ENCODE results near the gene CDH20.

CDH20 gene

DNA sequence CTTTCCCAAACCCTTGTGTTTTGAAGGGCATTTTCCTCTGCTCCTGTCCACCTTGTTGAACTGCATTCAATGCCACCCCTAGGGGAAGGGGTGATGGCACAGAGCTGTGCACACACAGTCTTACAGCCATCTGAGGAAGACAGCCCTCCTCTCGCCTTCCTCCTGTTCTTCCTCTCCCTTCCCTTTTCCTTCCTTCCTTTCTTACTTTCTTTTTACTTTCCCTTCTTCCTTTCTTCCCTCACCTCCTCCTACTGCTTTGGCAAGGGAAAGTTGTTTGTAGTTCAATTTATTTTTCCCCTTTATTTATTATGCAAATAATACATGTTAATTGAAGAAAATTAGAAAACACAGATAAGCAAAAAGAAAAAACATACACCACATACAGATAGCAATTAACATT lies 99.4 kb downstream of the CDH20 start:
- no peak for DNase-seq

DNA sequence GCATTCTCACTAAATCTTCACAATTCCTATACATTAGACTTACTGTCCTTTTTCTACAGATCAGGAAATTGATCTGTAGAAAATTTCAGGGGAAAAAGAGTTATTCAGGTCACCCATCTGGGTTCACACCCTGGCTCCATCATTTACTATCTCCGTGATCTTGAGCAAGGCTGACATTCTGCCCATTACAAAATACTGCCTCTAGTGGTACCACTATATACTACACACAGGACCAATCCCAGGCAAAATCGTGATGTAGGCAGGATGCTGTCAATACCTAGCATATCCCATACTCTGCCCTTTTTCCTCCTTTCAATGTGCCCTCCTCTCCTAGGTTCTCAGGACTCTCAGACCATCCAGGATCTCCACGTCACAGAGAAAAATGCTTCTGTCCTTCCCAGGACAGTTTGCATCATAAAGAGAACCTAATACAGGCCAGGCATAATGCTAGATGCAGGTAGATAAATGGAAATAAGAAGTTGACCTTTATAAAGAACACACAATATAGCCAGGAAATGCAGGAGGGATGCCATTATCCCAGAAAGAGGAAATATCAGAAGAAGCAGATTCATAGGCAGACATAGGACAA lies 101.9 kb downstream of the CDH20 start:
- DNase-seq: no peak

- DNase-seq: no peak
These were observed 110.0 kb downstream of the CDH20 start for GRCh38 chr18:61443081-61443725.

DNA sequence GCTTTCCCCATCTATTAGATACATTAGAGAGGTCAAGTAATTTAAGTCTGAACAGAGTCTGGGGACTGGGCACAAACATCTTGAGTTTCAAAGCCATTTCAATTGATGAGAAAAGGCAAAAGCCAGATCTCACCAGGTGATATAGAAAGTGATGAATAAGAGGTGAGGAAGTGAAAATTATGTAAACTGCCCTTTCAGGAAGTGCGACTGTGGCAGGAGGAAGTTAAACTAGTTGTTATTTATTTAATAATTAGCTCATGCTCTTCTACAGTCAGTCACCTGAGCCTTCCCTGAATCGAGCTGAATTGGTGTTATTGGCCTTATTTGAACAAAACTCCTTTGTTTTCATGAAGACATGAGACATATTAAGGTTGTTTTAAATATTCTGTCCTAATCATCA lies 115.1 kb downstream of the CDH20 start:
- DNase-seq: no peak

GRCh38 chr18:61459896-61460648 lies 126.8 kb downstream of the CDH20 start:
- no peak for DNase-seq

GRCh38 chr18:61464551-61465142 lies 131.4 kb downstream of the CDH20 start:
- DNase-seq: no peak

GRCh38 chr18:61466736-61467135 lies 133.5 kb downstream of the CDH20 start:
- no peak for DNase-seq

DNA sequence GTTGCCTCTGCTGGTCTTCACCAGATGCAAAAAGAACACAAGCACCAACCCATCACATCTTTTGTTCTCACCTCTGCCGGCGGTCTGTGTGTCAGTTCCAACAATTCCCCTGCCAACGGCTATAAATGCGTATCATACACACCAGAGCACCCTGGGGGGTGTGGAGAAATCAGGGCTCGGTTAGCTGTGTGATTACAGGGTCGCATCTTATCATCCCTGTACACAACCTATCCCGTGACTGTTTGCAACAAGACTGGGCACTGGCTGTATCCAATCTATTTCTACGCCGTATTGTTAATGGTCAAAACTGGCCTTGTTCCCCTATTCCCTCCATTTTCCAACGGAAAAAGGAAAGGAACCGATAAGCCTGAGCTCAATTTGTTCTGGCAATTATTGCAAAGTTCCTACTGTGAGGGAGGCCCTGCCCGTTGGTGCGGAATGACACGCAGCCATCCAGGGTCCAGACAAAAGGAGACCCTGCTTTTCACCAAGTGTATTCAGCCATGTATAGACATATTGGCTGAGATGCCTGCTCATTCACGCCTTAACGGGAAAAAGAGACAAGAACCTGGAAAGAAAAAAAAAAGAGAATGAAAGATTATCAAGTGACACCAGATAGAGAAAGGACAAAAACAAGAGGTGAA lies 136.9 kb downstream of the CDH20 start:
- DNase-seq: no peak

- DNase-seq: no peak
These were observed 138.3 kb downstream of the CDH20 start for GRCh38 chr18:61471541-61471940.

- DNase-seq: no peak
These were observed 138.7 kb downstream of the CDH20 start for GRCh38 chr18:61471942-61472341.

DNA sequence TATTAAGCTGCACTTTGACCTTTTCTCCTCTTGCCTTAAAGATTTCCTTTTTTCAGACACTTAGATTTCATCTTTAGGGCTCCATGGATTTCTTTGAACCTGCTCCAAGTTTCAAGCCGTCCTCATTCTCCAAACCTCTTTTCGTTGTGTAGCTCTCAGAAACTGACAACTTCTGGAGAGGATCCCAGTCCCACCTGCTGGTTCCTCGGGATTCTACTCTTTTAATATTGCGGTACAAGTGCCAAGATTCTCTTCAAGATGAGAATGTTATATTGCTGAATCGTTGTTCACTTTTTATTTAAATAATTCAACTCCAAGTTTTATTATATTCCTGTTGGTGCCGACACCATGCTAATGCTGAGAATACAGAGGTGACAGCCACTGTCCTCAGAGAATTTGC lies 141.1 kb downstream of the CDH20 start:
- no peak for DNase-seq

DNA sequence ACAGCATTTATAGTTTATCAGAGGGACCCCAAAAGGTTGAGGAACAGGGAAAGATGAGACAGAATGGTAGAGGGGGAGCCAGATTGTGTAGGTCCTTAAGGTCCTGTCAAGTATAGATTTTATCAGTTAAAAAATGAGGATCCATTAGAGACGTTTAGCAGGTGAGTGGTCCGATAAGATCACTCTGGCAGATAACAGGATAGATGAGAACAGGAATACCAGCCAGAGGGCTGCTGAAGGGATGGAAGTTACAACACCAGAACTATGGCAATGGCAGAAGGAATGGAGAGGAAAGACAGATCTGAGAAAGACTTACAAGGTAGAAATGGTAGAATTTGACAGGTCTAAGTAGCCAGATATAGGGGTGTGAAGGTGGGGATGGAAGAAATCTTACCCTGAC lies 141.7 kb downstream of the CDH20 start:
- DNase-seq: no peak

DNA sequence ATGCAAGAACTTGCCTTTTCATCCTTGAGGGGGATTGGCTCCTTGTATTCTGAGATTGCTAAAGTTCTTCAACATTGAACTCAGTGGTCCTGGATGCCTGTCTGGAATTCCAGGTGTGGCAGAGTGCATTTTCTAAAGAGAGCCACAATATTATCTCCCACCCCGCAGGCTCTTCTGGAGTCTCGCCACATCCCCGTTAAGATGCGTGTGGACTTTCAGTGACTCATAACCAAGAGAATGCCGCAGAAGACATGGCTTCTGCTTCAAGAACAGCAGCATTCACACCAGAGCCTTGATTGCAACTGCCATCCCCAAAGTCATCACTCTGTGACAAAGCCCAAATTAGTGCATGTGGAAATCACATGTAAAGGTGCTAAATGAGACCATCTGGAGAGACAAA lies 142.7 kb downstream of the CDH20 start:
- DNase-seq: no peak

DNA sequence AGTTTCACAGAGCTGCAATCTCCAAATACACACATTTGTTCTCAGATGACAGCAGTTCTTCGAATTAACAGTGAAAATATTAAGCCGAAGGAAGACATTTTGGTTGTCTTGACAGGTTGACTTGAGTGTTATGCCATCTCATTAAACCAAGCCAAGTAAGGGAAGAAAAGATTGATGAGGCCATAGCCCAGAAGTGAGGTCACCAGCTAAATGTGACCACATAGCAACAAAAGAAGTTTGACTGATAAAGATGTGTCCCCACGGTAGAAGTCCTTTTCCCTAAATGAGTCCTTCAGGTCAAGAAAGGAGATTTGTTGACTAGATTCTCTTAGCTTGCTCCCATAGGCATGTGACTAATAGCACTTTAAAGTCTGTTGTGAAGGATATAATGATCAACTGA lies 156.1 kb downstream of the CDH20 start:
- no peak for DNase-seq

DNA sequence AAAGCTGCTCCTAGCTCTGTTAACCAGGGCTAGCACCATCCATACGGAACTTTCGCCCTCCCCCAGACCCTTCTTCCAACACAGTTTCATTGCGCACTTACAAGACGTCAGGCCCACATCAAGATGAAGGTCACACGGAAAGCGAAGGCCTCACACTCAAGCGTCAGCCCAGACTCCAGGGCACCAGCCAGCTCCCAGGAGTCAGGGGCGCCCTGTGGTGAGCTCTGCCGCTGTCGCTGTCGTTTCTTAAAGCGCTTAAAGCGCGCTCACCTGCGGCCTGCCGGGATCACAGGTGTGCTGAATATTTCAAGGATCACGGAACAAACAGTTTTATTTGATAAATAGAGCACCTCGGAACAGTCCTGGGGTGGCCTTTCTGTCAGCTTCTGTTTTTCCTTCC lies 163.1 kb downstream of the CDH20 start:
- no peak for DNase-seq

DNA sequence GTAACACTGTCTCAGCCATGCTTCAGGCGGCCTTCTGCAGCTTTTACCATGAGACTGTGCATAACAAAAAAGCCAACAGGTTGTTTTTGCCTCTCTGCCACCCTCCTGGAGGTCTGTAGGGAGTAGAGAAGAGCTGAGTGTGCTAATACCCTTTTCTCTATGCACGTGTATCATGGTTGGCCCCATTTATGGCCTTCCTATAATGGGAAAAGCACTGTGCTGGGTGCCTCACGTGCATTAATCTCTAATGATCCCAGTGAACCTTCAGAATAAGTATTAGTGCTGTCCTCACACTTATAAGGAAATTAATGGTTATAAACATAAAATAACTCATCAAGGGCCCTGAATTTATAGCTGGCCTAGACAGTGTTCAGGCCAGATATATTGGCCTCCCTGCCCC lies 164.2 kb downstream of the CDH20 start:
- DNase-seq: no peak

DNA sequence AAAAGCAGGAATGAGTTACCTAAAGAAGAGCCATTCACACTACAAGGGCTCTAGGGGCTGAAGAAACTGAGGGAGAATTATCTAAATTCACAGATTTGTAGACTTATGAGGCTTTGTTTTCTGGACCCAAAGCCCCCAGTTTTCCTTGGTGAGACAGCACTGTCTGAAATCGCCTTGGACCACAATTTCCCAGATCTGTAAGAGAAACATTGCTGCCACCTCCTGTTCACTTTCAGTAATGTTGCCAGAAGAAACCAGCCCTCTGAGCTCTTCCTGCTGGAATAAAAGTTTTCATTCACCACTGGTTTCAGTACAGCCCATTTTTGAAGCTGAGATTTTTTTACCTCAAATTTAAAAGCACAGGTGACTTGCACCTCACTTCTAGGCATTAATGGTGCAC lies 169.2 kb downstream of the CDH20 start:
- no peak for DNase-seq

DNA sequence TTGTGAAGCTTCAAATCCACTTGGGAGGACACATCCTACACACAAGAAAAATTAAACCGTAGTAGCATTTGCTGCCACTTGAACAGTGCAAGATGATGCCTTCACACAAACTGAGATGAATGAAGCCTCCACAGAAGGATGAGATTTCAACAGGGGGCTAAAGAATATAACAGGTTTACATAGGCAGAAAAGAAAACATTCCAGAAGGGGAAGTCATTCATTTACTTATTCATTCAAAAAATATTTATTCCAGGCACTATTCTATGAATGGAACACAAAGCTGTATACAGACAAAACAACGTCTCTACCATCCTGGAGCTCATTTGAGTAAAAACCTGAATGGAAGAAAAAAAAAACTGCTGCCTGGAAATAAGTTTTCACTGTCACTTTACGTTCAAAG lies 170.5 kb downstream of the CDH20 start:
- DNase-seq: no peak

DNA sequence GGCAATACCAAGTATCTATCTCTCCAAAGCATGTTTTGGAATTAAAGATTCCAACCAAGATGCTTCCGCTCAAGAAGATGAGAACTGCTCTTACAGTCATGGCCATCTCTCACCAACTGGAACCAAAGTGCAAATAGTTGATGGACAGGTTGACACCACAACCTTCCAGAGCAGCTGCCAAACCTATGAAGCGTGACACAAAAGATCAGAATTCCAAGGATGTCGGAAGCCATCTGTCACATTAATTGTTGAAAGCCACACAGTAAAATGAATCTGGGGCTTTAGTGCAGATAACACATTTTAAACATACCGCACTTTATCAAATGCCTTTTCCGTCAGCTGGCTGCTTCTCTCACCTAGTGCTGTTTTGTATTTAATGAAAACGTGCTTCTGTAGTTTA lies 195.7 kb downstream of the CDH20 start:
- no peak for DNase-seq

DNA sequence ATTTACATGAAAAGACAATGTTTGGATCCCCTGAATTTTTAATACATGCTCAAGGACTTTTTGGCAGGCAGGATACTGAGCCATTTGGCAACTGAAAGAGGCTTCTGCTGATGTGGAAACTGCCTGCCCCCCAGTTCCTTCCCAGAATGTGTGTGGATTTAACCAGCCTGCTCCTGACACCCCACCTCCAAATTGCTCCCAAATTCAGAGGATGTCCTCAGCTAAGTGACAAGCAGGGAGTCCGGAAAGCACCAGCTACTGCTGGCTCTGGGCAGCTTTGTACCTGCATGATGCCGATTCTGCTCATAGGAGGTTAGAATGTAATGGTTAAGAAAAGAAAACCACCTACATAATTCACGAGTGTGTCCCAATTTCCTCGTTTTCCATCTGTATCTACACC lies 197.5 kb downstream of the CDH20 start:
- no peak for DNase-seq

GRCh38 chr18:61531182-61531581 lies 198.0 kb downstream of the CDH20 start:
- no peak for DNase-seq

- DNase-seq: no peak
These were observed 198.7 kb downstream of the CDH20 start for GRCh38 chr18:61531891-61532290.

DNA sequence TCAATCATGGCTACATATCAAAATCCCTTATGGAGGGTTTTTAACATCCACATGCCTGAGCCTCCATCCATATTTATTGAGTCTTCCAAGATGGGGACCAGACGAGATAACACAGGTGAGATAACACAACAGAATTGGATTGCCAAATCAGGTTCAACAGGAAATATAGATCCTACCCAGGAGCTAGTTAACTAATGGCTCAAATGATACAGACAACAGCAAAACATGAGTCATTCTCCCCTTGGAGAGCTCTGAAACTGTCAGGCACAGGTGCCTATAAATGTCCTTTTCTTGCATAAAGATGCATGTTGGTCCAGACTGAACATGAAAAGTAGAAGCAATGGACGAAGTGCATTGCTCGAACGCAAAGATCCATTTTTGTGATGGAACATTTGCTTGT lies 202.2 kb downstream of the CDH20 start:
- DNase-seq: no peak

DNA sequence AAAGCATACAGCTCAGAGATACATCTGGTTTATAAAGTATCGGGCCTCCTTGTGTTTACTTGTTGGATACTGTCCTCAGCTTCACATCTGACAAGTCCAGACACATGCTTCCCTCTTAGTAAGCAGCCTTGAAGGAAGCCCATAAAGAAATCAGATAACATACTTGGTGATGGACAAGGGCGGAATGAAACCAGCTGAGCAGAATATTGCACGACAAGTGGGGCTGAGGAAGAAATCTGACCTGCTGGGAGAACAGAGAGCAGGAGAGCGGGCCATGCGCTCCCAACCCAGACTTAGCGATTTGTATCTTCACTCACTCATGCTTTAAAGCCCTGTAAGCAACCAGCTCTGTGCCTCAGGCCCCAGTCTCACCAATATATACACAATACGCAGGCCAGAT lies 208.4 kb downstream of the CDH20 start:
- DNase-seq: no peak
